CD14-positive monocyte (primary cell): Measurements from ENCODE around the gene PWP2. TPM values are rescaled to one million over a fixed set of nuclear protein-coding genes. Genes with fewer than 3 reads are reported as not detected.
"Not testable (repeated sequence)": the region's sequence is repeated elsewhere in the genome, so short reads cannot be mapped to it uniquely, and the experiment has no call there.

Source experiments
- DNase-seq, 3 donors: peaks; one replicate each; pipeline ENCODE4 v3.0.0-alpha.2; 2011 to 2022
- H2AFZ ChIP-seq: 2 replicates; pipeline ENCODE4 v1.6.0; 2012; ENCODE audit warnings: mild to moderate bottlenecking, low read depth, low read length, inconsistent platforms; ENCODE audit not compliant: insufficient read depth, poor library complexity, severe bottlenecking
- H3K27ac ChIP-seq, 2 donors: 1 replicate in 1 of 2; 2 replicates in 1 of 2; pipeline ENCODE4 v1.5.1; 2012 to 2013; ENCODE audit warnings: low read length in 2 of 2, control low read depth in 1 of 2, inconsistent platforms in 1 of 2, low read depth in 1 of 2, mild to moderate bottlenecking in 1 of 2
- H3K27me3 ChIP-seq, 2 donors: one replicate each; pipeline versions ENCODE4 v1.6.0 to v1.6.1; 2011 to 2013; ENCODE audit warnings: low read length in 2 of 2; ENCODE audit not compliant: control insufficient read depth in 2 of 2, insufficient read depth in 2 of 2
- H3K36me3 ChIP-seq, 2 donors: replicated peaks in 1 of 2; 1 replicate in 1 of 2; 2 replicates in 1 of 2; pipeline versions ENCODE4 v1.5.1 to v1.6.1; 2012 to 2013; ENCODE audit warnings: low read length in 2 of 2, control low read depth in 1 of 2, inconsistent platforms in 1 of 2, mild to moderate bottlenecking in 1 of 2; ENCODE audit not compliant: insufficient read depth in 2 of 2, control insufficient read depth in 1 of 2
- H3K4me1 ChIP-seq, 2 donors: 1 replicate in 1 of 2; 2 replicates in 1 of 2; pipeline versions ENCODE4 v1.5.1 to v1.6.1; 2012 to 2013; ENCODE audit warnings: low read length in 2 of 2, control low read depth in 1 of 2, inconsistent platforms in 1 of 2, mild to moderate bottlenecking in 1 of 2, moderate library complexity in 1 of 2; ENCODE audit not compliant: insufficient read depth in 2 of 2, control insufficient read depth in 1 of 2
- H3K4me2 ChIP-seq: replicated peaks from 2 replicates; pipeline ENCODE3; 2012; ENCODE audit warnings: low read length, moderate library complexity, mild to moderate bottlenecking; ENCODE audit not compliant: poor library complexity, severe bottlenecking; ENCODE audit errors: extremely low read depth
- H3K4me3 ChIP-seq, 3 experiments: fragments of 200-600 bp in 1 of 3; sonication (generic) in 1 of 3; replicated peaks in 1 of 3; 1 replicate in 2 of 3; 2 replicates in 1 of 3; pipeline ENCODE4 v1.5.1; 2011 to 2013; ENCODE audit warnings: low read length in 3 of 3, mild to moderate bottlenecking in 3 of 3, control low read depth in 2 of 3, low read depth in 2 of 3, inconsistent platforms in 1 of 3, moderate library complexity in 1 of 3
- H3K79me2 ChIP-seq: 2 replicates; pipeline ENCODE4 v1.6.0; 2012; ENCODE audit warnings: mild to moderate bottlenecking, control low read depth, inconsistent platforms, low read length, moderate library complexity; ENCODE audit not compliant: insufficient read depth
- H3K9ac ChIP-seq: 2 replicates; pipeline ENCODE4 v1.6.0; 2017; ENCODE audit warnings: low read length, mild to moderate bottlenecking; ENCODE audit not compliant: insufficient read depth, poor library complexity, severe bottlenecking
- H3K9me3 ChIP-seq, 2 donors: replicated peaks in 1 of 2; 1 replicate in 1 of 2; 2 replicates in 1 of 2; pipeline versions ENCODE4 v1.5.1 to v1.6.1; 2012 to 2013; ENCODE audit warnings: low read length in 2 of 2, control low read depth in 1 of 2; ENCODE audit not compliant: control insufficient read depth in 1 of 2, insufficient read depth in 1 of 2
- H4K20me1 ChIP-seq: 2 replicates; pipeline ENCODE4 v1.6.0; 2012; ENCODE audit warnings: mild to moderate bottlenecking, low read length, control low read depth, moderate library complexity; ENCODE audit not compliant: insufficient read depth
- H3K27ac Mint-ChIP-seq, 7 donors: one replicate each; pipeline ENCODE4 v1.8.0; 2020; ENCODE audit warnings: mild to moderate bottlenecking in 7 of 7, mixed read lengths in 7 of 7, moderate library complexity in 6 of 7, inconsistent platforms in 2 of 7
- H3K27me3 Mint-ChIP-seq, 3 donors: one replicate each; pipeline ENCODE4 v1.8.0; 2021 to 2022; ENCODE audit warnings: low read depth in 3 of 3, mild to moderate bottlenecking in 3 of 3, mixed read lengths in 3 of 3, moderate library complexity in 3 of 3, inconsistent platforms in 1 of 3
- H3K36me3 Mint-ChIP-seq, 2 donors: one replicate each; pipeline ENCODE4 v1.8.0; 2020; ENCODE audit warnings: mixed read lengths in 2 of 2, inconsistent platforms in 1 of 2, mild to moderate bottlenecking in 1 of 2
- H3K4me1 Mint-ChIP-seq: one replicate; pipeline ENCODE4 v1.8.0; 2020; ENCODE audit warnings: mild to moderate bottlenecking, mixed read lengths
- H3K4me3 Mint-ChIP-seq, 2 donors: one replicate each; pipeline ENCODE4 v1.8.0; 2020; ENCODE audit warnings: mild to moderate bottlenecking in 2 of 2, mixed read lengths in 2 of 2, moderate library complexity in 1 of 2
- H3K9me3 Mint-ChIP-seq, 7 donors: one replicate each; pipeline ENCODE4 v1.8.0; 2020 to 2022; ENCODE audit warnings: mixed read lengths in 7 of 7, mild to moderate bottlenecking in 6 of 7, moderate library complexity in 6 of 7, inconsistent platforms in 2 of 7
- WGBS: methylation state at CpG from one replicate; pipeline ENCODE4 v1.1.5; 2013; ENCODE audit warnings: missing lambda C conversion rate; ENCODE audit not compliant: insufficient coverage; 5-methylcytosine and 5-hydroxymethylcytosine counted together
- intact Hi-C, 2 donors: fragments of 100-400 bp; cut with micrococcal nuclease; formaldehyde crosslinking; loops; one replicate each; pipeline versions ENCODE4 v1.15.0 to v1.15.1; 2023
- polyA plus RNA-seq, 3 donors: library from polyadenylated mRNA; depleted of rRNA in 1 of 3; unstranded in 2 of 3; stranded (reverse) in 1 of 3; fragments of 300-500 nt in 2 of 3; fragments of >200 nt in 1 of 3; fragmentation: Illumina TruSeq in 2 of 3; gene quantifications; 1 replicate in 2 of 3; 2 replicates in 1 of 3; pipeline ENCODE4 v1.2.3, GENCODE V29; 2012 to 2021

Gene PWP2
- polyA plus RNA-seq, 3 donors = 2.1 to 4.4 (median 4.4) TPM

DNA sequence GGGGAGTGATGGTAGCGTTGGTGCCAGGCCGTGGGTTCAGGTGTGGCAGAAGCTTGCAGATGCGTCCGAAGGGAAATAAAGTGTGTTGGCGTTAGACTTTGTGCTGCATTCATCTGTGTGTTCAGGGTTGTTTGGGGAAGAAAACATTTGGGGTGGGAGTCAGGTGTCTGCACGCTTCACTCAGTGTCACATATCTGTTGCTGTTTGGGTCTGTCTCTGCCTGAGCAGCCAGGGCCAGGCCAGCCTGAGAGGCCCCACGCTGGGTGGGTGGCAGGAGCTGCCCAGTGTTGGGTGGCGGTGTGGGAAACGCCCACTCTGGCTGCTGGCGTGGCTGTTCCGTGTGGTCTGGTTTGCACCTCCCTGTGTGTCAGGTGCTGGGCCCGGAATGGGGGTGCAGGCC is 38.4 kb downstream of the PWP2 start:
- H3K36me3 Mint-ChIP-seq, H3K4me2 ChIP-seq, H3K9me3 ChIP-seq, DNase-seq, H3K4me3 ChIP-seq, H4K20me1 ChIP-seq, H3K36me3 ChIP-seq, H3K9me3 Mint-ChIP-seq, H3K27me3 ChIP-seq, H3K4me1 ChIP-seq, H3K27me3 Mint-ChIP-seq, H3K4me1 Mint-ChIP-seq, H3K4me3 Mint-ChIP-seq, H2AFZ ChIP-seq, H3K27ac ChIP-seq, intact Hi-C loops, H3K79me2 ChIP-seq, H3K9ac ChIP-seq, H3K27ac Mint-ChIP-seq: not testable (repeated sequence)
- no CpG with 5 or more reads among the region's 12 CpGs for WGBS

DNA sequence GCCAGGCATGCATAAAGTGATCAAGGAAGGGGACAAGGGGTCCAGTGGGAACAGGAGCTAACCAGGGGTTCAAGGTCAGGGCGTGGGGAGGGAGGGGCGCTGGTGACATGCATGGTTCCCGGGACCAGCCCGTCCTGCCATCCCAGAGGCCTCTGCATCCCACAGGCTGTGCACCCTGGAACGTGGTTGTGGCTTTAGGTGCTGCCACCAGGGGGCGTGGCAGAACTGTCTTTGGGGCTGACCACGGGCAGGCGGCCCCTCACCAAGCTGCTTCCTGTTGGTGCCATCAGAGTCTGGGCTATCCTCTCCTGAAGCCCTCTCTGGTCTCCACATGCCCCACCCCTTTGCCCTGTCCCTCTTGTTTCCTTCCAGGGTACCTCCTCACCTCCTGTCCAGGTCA is 39.9 kb downstream of the PWP2 start:
- H2AFZ ChIP-seq, H3K27me3 ChIP-seq, H3K27ac Mint-ChIP-seq, H3K9me3 ChIP-seq, H3K9ac ChIP-seq, H3K4me1 Mint-ChIP-seq, H3K36me3 Mint-ChIP-seq, H3K4me3 Mint-ChIP-seq, H3K79me2 ChIP-seq, H3K36me3 ChIP-seq, H3K4me1 ChIP-seq, H3K4me2 ChIP-seq, H3K9me3 Mint-ChIP-seq, H3K27ac ChIP-seq, H4K20me1 ChIP-seq, H3K27me3 Mint-ChIP-seq, intact Hi-C loops, DNase-seq, H3K4me3 ChIP-seq: not testable (repeated sequence)
- no CpG with 5 or more reads among the region's 8 CpGs for WGBS

DNA sequence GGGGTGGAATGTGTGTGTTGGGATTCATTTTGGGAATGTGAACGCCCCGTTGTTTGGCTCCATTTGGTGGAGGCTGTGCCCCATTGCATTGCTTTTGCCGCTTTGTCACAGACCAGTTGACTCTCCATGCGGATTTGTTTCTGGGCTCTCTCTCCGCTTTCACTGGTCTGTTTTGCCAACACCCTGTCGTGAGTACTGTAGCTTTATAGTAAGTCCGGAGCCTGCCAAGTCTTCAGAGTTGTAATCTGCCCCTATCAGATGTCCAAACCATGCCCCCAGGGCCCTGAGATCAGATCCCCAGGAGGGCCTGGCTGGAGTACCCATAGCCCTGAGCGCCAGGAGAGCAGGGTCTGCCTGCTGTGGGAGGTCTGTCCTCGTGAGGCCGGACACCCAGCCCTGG is 43.1 kb downstream of the PWP2 start:
- WGBS = 100% methylated on average over 1 of the region's 10 CpGs

DNA sequence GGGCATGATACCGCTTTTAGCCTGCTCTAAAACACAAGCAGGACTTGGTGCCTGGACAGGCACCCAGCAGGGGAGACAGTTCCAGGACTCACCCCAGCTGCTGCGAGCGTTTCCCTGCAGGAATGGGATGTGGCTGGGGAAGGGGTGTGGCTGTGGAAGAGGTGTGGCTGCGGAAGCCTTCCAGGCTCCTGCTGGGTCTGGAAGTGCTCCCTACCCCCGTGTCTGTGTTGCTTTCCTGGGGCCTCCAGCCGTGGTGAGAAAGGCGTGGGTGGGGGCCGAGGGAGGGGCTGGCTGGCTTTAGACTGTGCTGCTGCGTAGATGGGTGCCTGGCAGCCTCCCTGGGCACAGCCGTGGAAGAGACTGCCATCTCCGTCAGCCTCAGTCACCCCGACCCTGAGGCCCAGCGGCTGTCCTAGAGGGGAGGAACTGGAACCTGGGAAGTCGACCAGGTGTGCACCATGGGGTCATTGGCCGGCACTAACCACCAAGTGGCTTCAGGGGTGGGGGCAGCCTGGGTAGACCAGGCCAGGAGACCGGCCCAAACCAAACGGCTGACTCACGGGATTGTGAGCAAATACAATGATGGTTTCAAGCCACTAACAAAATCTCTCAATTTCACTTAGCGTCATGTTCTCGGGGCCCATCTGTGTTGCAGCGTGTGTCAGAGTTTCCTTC is 46.2 kb downstream of the PWP2 start:
- no CpG with 5 or more reads among the region's 21 CpGs for WGBS
- H3K9ac ChIP-seq, H3K9me3 Mint-ChIP-seq, H3K4me3 ChIP-seq, H3K4me2 ChIP-seq, H3K9me3 ChIP-seq, H4K20me1 ChIP-seq, H3K4me1 ChIP-seq, H2AFZ ChIP-seq, H3K27ac ChIP-seq, H3K36me3 Mint-ChIP-seq, H3K79me2 ChIP-seq, H3K27ac Mint-ChIP-seq, H3K4me3 Mint-ChIP-seq, H3K4me1 Mint-ChIP-seq, DNase-seq, H3K36me3 ChIP-seq, H3K27me3 ChIP-seq, intact Hi-C loops, H3K27me3 Mint-ChIP-seq: not testable (repeated sequence)

More for the DNA sequence above, 43.1 kb downstream of the PWP2 start:
- H3K9ac ChIP-seq, H3K4me2 ChIP-seq, H3K36me3 ChIP-seq, H3K27ac ChIP-seq, H3K27ac Mint-ChIP-seq, H2AFZ ChIP-seq, H3K4me1 Mint-ChIP-seq, H3K9me3 Mint-ChIP-seq, H3K27me3 ChIP-seq, H3K4me1 ChIP-seq, intact Hi-C loops, H3K9me3 ChIP-seq, DNase-seq, H3K27me3 Mint-ChIP-seq, H3K4me3 Mint-ChIP-seq, H3K79me2 ChIP-seq, H3K4me3 ChIP-seq, H3K36me3 Mint-ChIP-seq, H4K20me1 ChIP-seq: not testable (repeated sequence)
